GM10266 (cell line): Measurements from ENCODE around the gene DNASE1L3.
"Not testable (repeated sequence)": the region's sequence is repeated elsewhere in the genome, so short reads cannot be mapped to it uniquely, and the experiment has no call there.

ENCODE experiments used
- DNase-seq: peaks from one replicate; pipeline ENCODE4 v3.0.0; 2012; ENCODE audit errors: extremely low spot score
- CTCF ChIP-seq: IDR thresholded peaks from 2 replicates; pipeline ENCODE4 v1.5.1; 2012; ENCODE audit warnings: mild to moderate bottlenecking, low read depth; ENCODE audit not compliant: control insufficient read depth, insufficient read depth; ENCODE audit errors: missing control alignments

DNASE1L3 gene

GRCh38 chr3:58250093-58250707 is 39.4 kb upstream of the DNASE1L3 start:
- DNase-seq, result no peak
- TF ChIP-seq CTCF, result no peak

GRCh38 chr3:58249358-58250092 is 38.8 kb upstream of the DNASE1L3 start:
- TF ChIP-seq CTCF, result peak; percentile 4
- DNase-seq, result no peak

- no peak for TF ChIP-seq CTCF
- DNase-seq, result no peak
These were observed 35.6 kb upstream of the DNASE1L3 start for GRCh38 chr3:58246148-58247047.

- no peak for DNase-seq
- no peak for TF ChIP-seq CTCF
These were observed 33.3 kb upstream of the DNASE1L3 start for GRCh38 chr3:58243976-58244585.

- DNase-seq, result not testable (repeated sequence)
These were observed 32.1 kb upstream of the DNASE1L3 start for GRCh38 chr3:58242860-58243259.

GRCh38 chr3:58242340-58242739 is 31.6 kb upstream of the DNASE1L3 start:
- DNase-seq, result no peak

More at GRCh38 chr3:58242340-58242739, 31.6 kb upstream of the DNASE1L3 start:
- no peak for TF ChIP-seq CTCF
